GM12878 (cell line): ENCODE measurements around the gene EML1. TPM values are rescaled to one million over a fixed set of nuclear protein-coding genes. Genes with fewer than 3 reads are reported as not detected.

Experiments used
- ATAC-seq: fragments of 200-7000 bp; cut with Tn5 transposase; 3 replicates; pipeline ENCODE4 v1.9.1; 2020; ENCODE audit warnings: mild to moderate bottlenecking, moderate library complexity
- BruUV-seq: library from RNA; stranded (reverse); fragments of 400-500 nt; replicated peaks from 2 replicates; lab custom pipeline; 2021; lab: Mats Ljungman, UMichigan
- CTCF ChIA-PET: fragments of 300-600 bp; sonication (Branson Sonifier 250); formaldehyde crosslinking; extraction: SDS; loops from one replicate; lab custom pipeline; 2021; ENCODE audit warnings: inconsistent platforms; lab: Yijun Ruan, JAX
- POLR2A ChIA-PET: fragments of 350-600 bp; formaldehyde crosslinking; extraction: SDS; loops from one replicate; lab custom pipeline; 2021; ENCODE audit warnings: inconsistent platforms; lab: Charles Lee
- RAD21 ChIA-PET: fragments of 300-600 bp; sonication (Branson Sonifier 250); formaldehyde crosslinking; loops from one replicate; lab custom pipeline; 2023; ENCODE audit warnings: antibody characterized with exemption; ENCODE audit not compliant: unreplicated experiment; lab: Charles Lee
- SMC1A ChIA-PET: fragments of 300-600 bp; sonication (Branson Sonifier 250); formaldehyde crosslinking; loops from one replicate; lab custom pipeline; 2023; ENCODE audit not compliant: unreplicated experiment, uncharacterized antibody; lab: Charles Lee
- DNase-seq: peaks from one replicate; pipeline ENCODE4 v3.0.0-alpha.2; 2011; ENCODE audit warnings: low read depth, low spot score
- FAIRE-seq: peaks from 3 replicates; lab custom pipeline; 2011; peaks lifted over from hg19 to GRCh38; lab: Jason Lieb, UNC
- H2AFZ ChIP-seq: 2 replicates; pipeline ENCODE4 v1.6.0; 2011; ENCODE audit warnings: low read depth, low read length, control low read depth; ENCODE audit not compliant: control insufficient read depth
- H3K27ac ChIP-seq: 2 replicates; pipeline ENCODE4 v1.5.1; 2011; ENCODE audit warnings: control low read depth; ENCODE audit not compliant: control insufficient read depth, insufficient read depth
- H3K27me3 ChIP-seq, 2 experiments: replicated peaks in 1 of 2; 2 replicates each; pipeline versions ENCODE4 v1.6.0 to v1.6.1; 2011; ENCODE audit warnings: low read length in 1 of 2; ENCODE audit not compliant: control insufficient read depth in 2 of 2, insufficient read depth in 2 of 2
- H3K36me3 ChIP-seq, 2 experiments: 2 replicates each; pipeline ENCODE4 v1.5.1; 2011; ENCODE audit warnings: low read length in 1 of 2; ENCODE audit not compliant: control insufficient read depth in 2 of 2, insufficient read depth in 2 of 2
- H3K4me1 ChIP-seq: 2 replicates; pipeline ENCODE4 v1.6.1; 2011; ENCODE audit warnings: mild to moderate bottlenecking, low read length, moderate library complexity, mixed read lengths; ENCODE audit not compliant: control insufficient read depth, insufficient read depth
- H3K4me2 ChIP-seq: 2 replicates; pipeline ENCODE4 v1.6.0; 2011; ENCODE audit warnings: control low read depth; ENCODE audit not compliant: control insufficient read depth, insufficient read depth
- H3K4me3 ChIP-seq: fragments of 200-600 bp; sonication (generic); 2 replicates; pipeline ENCODE4 v1.5.1; 2016
- H3K79me2 ChIP-seq: 2 replicates; pipeline ENCODE4 v1.6.0; 2011; ENCODE audit warnings: low read length; ENCODE audit not compliant: control insufficient read depth, insufficient read depth
- H3K9ac ChIP-seq: 2 replicates; pipeline ENCODE4 v1.8.0; 2011; ENCODE audit warnings: low read length, control low read depth, mixed read lengths; ENCODE audit not compliant: control insufficient read depth, insufficient read depth
- H3K9me3 ChIP-seq: replicated peaks from 3 replicates; pipeline ENCODE4 v1.5.1; 2011; ENCODE audit warnings: mild to moderate bottlenecking, low read length; ENCODE audit not compliant: control insufficient read depth, insufficient read depth
- H4K20me1 ChIP-seq: 2 replicates; pipeline ENCODE4 v1.6.0; 2011; ENCODE audit not compliant: control insufficient read depth, insufficient read depth
- CUX1 ChIP-seq: IDR thresholded peaks from 2 replicates; pipeline ENCODE4 v1.6.1; 2012; ENCODE audit warnings: improper control_type of control experiment, low read depth, low read length; ENCODE audit not compliant: insufficient replicate concordance
- ETV6 ChIP-seq, 2 experiments: fragments of 450-650 bp in 1 of 2; IDR thresholded peaks in 1 of 2; conservative IDR thresholded peaks in 1 of 2; 2 replicates each; pipeline ENCODE4 v1.6.1; 2014; ENCODE audit warnings: antibody characterized with exemption in 1 of 2, borderline replicate concordance in 1 of 2, low read depth in 1 of 2, mild to moderate bottlenecking in 1 of 2, moderate library complexity in 1 of 2
- IRF3 ChIP-seq: fragments of 450-650 bp; IDR thresholded peaks from 2 replicates; pipeline ENCODE4 v1.6.1; 2014; ENCODE audit warnings: mild to moderate bottlenecking
- LARP7 ChIP-seq: fragments of 450-650 bp; IDR thresholded peaks from 2 replicates; pipeline ENCODE4 v1.6.1; 2017; ENCODE audit warnings: mild to moderate bottlenecking
- USF1 ChIP-seq: IDR thresholded peaks from 2 replicates; pipeline ENCODE4 v1.6.1; 2011; ENCODE audit warnings: borderline replicate concordance, low read depth, mild to moderate bottlenecking, moderate library complexity, mixed read lengths, low read length; ENCODE audit not compliant: insufficient read depth; ENCODE audit errors: extremely low read length
- ZNF24 ChIP-seq: fragments of 450-650 bp; IDR thresholded peaks from 2 replicates; pipeline ENCODE4 v1.6.1; 2017; ENCODE audit warnings: antibody characterized with exemption, mild to moderate bottlenecking
- WGBS: methylation state at CpG from one replicate; pipeline ENCODE4 v1.1.6; 2016; ENCODE audit warnings: low lambda C conversion rate; ENCODE audit not compliant: insufficient replicate concordance, insufficient coverage; ENCODE audit errors: missing lambda C conversion rate; 5-methylcytosine and 5-hydroxymethylcytosine counted together
- in situ Hi-C: fragments of 300-500 bp; cut with MboI; formaldehyde crosslinking; loops from 9 replicates; pipeline ENCODE4 v1.14.3; 2018; ENCODE audit warnings: mixed read lengths
- intact Hi-C: fragments of 100-400 bp; cut with micrococcal nuclease; formaldehyde crosslinking; loops from one replicate; pipeline ENCODE4 v1.14.2; 2022; ENCODE audit not compliant: unreplicated experiment
- polyA plus RNA-seq, 11 experiments: library from polyadenylated mRNA; depleted of rRNA in 4 of 11; unstranded in 6 of 11; stranded (reverse) in 5 of 11; fragments of >200 nt; fragmentation: Nextera tagmentation in 4 of 11; fragmentation: Illumina TruSeq in 1 of 11; extraction: Ambion mirVana in 4 of 11; extraction: Trizol in 1 of 11; gene quantifications; 1 replicate in 1 of 11; 2 replicates in 10 of 11; pipeline versions ENCODE4 v1.2.1 to v1.2.3, GENCODE V29; 2011 to 2016; ENCODE audit warnings: inconsistent platforms in 2 of 11, missing spikeins in 2 of 11, low read depth in 1 of 11
- total RNA-seq, 4 experiments: library from RNA; depleted of rRNA in 3 of 4; stranded (reverse); fragments of >200 nt in 3 of 4; fragmentation: Illumina TruSeq in 1 of 4; extraction: Trizol in 1 of 4; gene quantifications; 2 replicates each; pipeline versions ENCODE4 v1.2.1 to v1.2.3, GENCODE V29; 2013 to 2021

Gene EML1
- total and polyA plus RNA-seq, 10 of the 15 experiments (the other 5 are each of a cell fraction or from before 2014, with no cell fraction given): 0.05 to 3.4 (median 0.11) TPM; not detected in 3

GRCh38 chr14:99808515-99808914, 15.3 kb downstream of the EML1 start:
- H3K4me3 ChIP-seq: no peak overlapping the region
- H2AFZ ChIP-seq: no peak overlapping the region
- WGBS: 29% methylated on average over 3 of the region's 3 CpGs
- no peaks in the 10 kb centered on the region for H3K36me3 ChIP-seq
- peaks cover 4 to 6% of the 10 kb centered on the region in 2 experiments; a peak in 3 of 4 replicates for H3K27me3 ChIP-seq
- ATAC-seq (no peak), DNase-seq (no peak), FAIRE-seq (no peak)
- CTCF ChIA-PET: interaction anchor here (0.6 to 1.1 kb wide), 3 partner anchors 9 to 31 kb away, joined by 3 read pairs; no protein-coding TSS in a partner anchor
- H3K79me2 ChIP-seq: no peaks in the 10 kb centered on the region
- no peaks in the 10 kb centered on the region for H3K4me1 ChIP-seq
- no peak overlapping the region for H3K27ac ChIP-seq
- no TSS peak for BruUV-seq
- intact Hi-C loops (no loop called here), in situ Hi-C loops (no loop called here)
- H4K20me1 ChIP-seq: no peaks in the 10 kb centered on the region
- SMC1A ChIA-PET: no interaction called here
- TF ChIP-seq CUX1 (no peak), IRF3 (no peak), ETV6 (conservative IDR thresholded peaks at IDR 0.05 in 1 of 2, IDR thresholded peaks at IDR 0.05 in 1 of 2; ENCODE audit: borderline replicate concordance in 1 of 2, low read depth in 1 of 2) (no peak), ZNF24 (no peak), USF1 (no peak), LARP7 (no peak)
- H3K9me3 ChIP-seq: no peaks in the 10 kb centered on the region
- RAD21 ChIA-PET: no interaction called here
- no peak overlapping the region for H3K4me2 ChIP-seq
- POLR2A ChIA-PET: no interaction called here
- H3K9ac ChIP-seq: no peak overlapping the region
